ENCODE data around the gene CDH13.

Gene CDH13

GRCh38 chr16:82626791-82627261 is at the start of gene CDH13:
Gene CDH13, plus strand, starts transcription at chr16:82626969.
- Histone ChIP-seq H3K27me3 (ENCODE audit: control insufficient read depth in 1 of 2, insufficient read depth in 2 of 2, low read length in 2 of 2) (peaks cover 5 to 26% of the 10 kb centered on the region in 2 donors), H3K36me3 (ENCODE audit: insufficient read depth, low read length) (no peaks in the 10 kb centered on the region), H3K9me3 (ENCODE audit: low read length) (no peaks in the 10 kb centered on the region), H3K27ac (ENCODE audit: low read depth, low read length) (no peak within 1 kb of the TSS), H3K4me3 (ENCODE audit: low read depth in 1 of 2, low read length in 2 of 2) (peak within 1 kb of the TSS; percentile 48 to 62), H3K4me1 (ENCODE audit: insufficient read depth, low read length) (peaks cover 7% of the 10 kb centered on the region), H3K9ac (ENCODE audit: low read length) (no peak within 1 kb of the TSS)

- Histone ChIP-seq H3K9ac (ENCODE audit: low read length) (no peak overlapping the region), H3K4me3 (ENCODE audit: low read depth in 1 of 2, low read length in 2 of 2) (no peak overlapping the region), H3K36me3 (ENCODE audit: insufficient read depth, low read length) (no peaks in the 10 kb centered on the region), H3K9me3 (ENCODE audit: low read length) (no peaks in the 10 kb centered on the region), H3K4me1 (ENCODE audit: insufficient read depth, low read length) (no peaks in the 10 kb centered on the region), H3K27me3 (ENCODE audit: control insufficient read depth in 1 of 2, insufficient read depth in 2 of 2, low read length in 2 of 2) (no peaks in the 10 kb centered on the region), H3K27ac (ENCODE audit: low read depth, low read length) (no peak overlapping the region)
Observed at GRCh38 chr16:82580298-82580890, 46.4 kb upstream of the CDH13 start.

- H3K9ac ChIP-seq (ENCODE audit: low read length) = no peak overlapping the region
- H3K4me3 ChIP-seq (ENCODE audit: low read depth in 1 of 2, low read length in 2 of 2) = no peak overlapping the region
- no peaks in the 10 kb centered on the region for H3K4me1 ChIP-seq (ENCODE audit: insufficient read depth, low read length)
- H3K27ac ChIP-seq (ENCODE audit: low read depth, low read length) = no peak overlapping the region
- H3K27me3 ChIP-seq (ENCODE audit: control insufficient read depth in 1 of 2, insufficient read depth in 2 of 2, low read length in 2 of 2) = no peaks in the 10 kb centered on the region
- no peaks in the 10 kb centered on the region for H3K9me3 ChIP-seq (ENCODE audit: low read length)
- no peaks in the 10 kb centered on the region for H3K36me3 ChIP-seq (ENCODE audit: insufficient read depth, low read length)
Observed at GRCh38 chr16:82582975-82583374, 43.8 kb upstream of the CDH13 start.

DNA sequence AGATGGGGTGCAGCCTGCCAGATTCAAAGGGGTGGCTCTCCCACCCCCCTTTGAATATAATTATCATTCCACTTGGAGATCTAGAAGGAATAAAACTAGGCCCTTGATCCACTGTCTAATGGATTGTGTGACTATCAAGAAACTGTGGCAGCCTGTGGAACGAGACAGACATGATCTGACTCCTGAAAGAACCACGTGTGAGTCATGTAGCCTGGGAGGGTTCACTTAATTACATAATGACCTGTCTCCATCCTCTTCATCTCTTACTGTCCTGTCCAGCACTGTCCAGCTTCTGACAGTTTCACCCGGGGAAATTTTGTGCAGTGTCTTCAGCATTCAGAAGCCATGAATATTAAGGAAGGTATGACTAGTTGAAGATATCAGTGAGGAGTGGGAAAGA is 43.3 kb upstream of the CDH13 start:
- no peaks in the 10 kb centered on the region for H3K9me3 ChIP-seq (ENCODE audit: low read length)
- H3K4me1 ChIP-seq (ENCODE audit: insufficient read depth, low read length) = no peaks in the 10 kb centered on the region
- H3K4me3 ChIP-seq (ENCODE audit: low read depth in 1 of 2, low read length in 2 of 2) = no peak overlapping the region
- no peaks in the 10 kb centered on the region for H3K36me3 ChIP-seq (ENCODE audit: insufficient read depth, low read length)
- H3K9ac ChIP-seq (ENCODE audit: low read length) = no peak overlapping the region
- no peaks in the 10 kb centered on the region for H3K27me3 ChIP-seq (ENCODE audit: control insufficient read depth in 1 of 2, insufficient read depth in 2 of 2, low read length in 2 of 2)
- H3K27ac ChIP-seq (ENCODE audit: low read depth, low read length) = no peak overlapping the region

DNA sequence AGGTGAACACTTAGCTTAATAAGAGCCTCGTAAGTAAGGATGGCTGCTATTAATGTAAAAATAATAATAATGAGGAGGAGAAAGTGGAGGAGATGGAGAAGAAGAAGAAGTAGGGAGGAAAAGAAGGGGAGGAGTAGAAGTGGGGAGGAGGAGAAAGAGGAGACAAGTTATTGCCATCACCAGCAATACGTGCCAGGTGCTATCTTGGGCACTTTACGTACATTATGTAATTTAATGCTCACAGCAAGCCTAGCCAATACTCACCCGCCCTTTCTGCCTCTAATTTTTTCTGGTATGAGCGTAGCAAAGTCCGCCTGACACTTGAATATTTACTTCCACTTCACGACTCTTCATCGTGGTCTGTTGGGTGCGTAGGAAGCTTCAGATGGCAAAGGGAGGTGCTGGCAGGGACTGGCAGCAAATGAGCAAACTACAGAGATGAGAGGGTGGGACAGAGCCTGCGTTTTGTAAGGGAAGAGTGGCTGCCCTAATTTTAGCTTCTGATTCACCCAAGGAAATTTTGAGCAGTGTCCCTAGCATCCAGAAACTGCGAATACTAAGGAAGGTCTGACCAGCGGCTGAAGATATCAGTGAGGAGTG is 42.1 kb upstream of the CDH13 start:
- Histone ChIP-seq H3K9me3 (ENCODE audit: low read length) (no peaks in the 10 kb centered on the region), H3K27me3 (ENCODE audit: control insufficient read depth in 1 of 2, insufficient read depth in 2 of 2, low read length in 2 of 2) (no peaks in the 10 kb centered on the region), H3K27ac (ENCODE audit: low read depth, low read length) (no peak overlapping the region), H3K9ac (ENCODE audit: low read length) (no peak overlapping the region), H3K4me3 (ENCODE audit: low read depth in 1 of 2, low read length in 2 of 2) (no peak overlapping the region), H3K4me1 (ENCODE audit: insufficient read depth, low read length) (no peaks in the 10 kb centered on the region), H3K36me3 (ENCODE audit: insufficient read depth, low read length) (no peaks in the 10 kb centered on the region)

GRCh38 chr16:82585675-82586074 is 41.1 kb upstream of the CDH13 start:
- H3K27ac ChIP-seq (ENCODE audit: low read depth, low read length) = no peak overlapping the region
- no peaks in the 10 kb centered on the region for H3K9me3 ChIP-seq (ENCODE audit: low read length)
- no peaks in the 10 kb centered on the region for H3K27me3 ChIP-seq (ENCODE audit: control insufficient read depth in 1 of 2, insufficient read depth in 2 of 2, low read length in 2 of 2)
- no peaks in the 10 kb centered on the region for H3K4me1 ChIP-seq (ENCODE audit: insufficient read depth, low read length)
- no peak overlapping the region for H3K4me3 ChIP-seq (ENCODE audit: low read depth in 1 of 2, low read length in 2 of 2)
- H3K36me3 ChIP-seq (ENCODE audit: insufficient read depth, low read length) = no peaks in the 10 kb centered on the region
- H3K9ac ChIP-seq (ENCODE audit: low read length) = no peak overlapping the region

- H3K27ac ChIP-seq (ENCODE audit: low read depth, low read length) = no peak overlapping the region
- H3K9me3 ChIP-seq (ENCODE audit: low read length) = no peaks in the 10 kb centered on the region
- no peak overlapping the region for H3K9ac ChIP-seq (ENCODE audit: low read length)
- no peak overlapping the region for H3K4me3 ChIP-seq (ENCODE audit: low read depth in 1 of 2, low read length in 2 of 2)
- H3K27me3 ChIP-seq (ENCODE audit: control insufficient read depth in 1 of 2, insufficient read depth in 2 of 2, low read length in 2 of 2) = no peaks in the 10 kb centered on the region
- no peaks in the 10 kb centered on the region for H3K4me1 ChIP-seq (ENCODE audit: insufficient read depth, low read length)
- no peaks in the 10 kb centered on the region for H3K36me3 ChIP-seq (ENCODE audit: insufficient read depth, low read length)
Observed at GRCh38 chr16:82586130-82586529, 40.6 kb upstream of the CDH13 start.

DNA sequence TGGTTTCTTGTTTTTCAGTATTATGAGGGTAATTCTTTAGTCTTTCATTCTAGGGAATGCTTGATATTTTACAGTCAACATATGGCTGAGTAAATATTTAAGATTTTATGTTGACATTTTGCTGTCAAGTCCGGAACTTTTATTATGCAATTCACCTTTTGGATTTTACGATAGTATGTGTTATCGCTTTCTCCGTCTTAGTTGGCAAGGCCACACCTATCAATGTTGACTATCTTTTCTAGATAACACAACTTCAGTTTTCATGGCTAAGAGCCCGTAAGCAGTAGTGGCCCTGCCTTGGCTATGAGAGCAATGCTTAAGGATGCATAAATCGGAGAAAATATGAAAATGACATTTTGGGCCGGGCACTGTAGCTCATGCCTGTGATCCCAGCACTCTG is 39.5 kb upstream of the CDH13 start:
- Histone ChIP-seq H3K27ac (ENCODE audit: low read depth, low read length) (no peak overlapping the region), H3K27me3 (ENCODE audit: control insufficient read depth in 1 of 2, insufficient read depth in 2 of 2, low read length in 2 of 2) (no peaks in the 10 kb centered on the region), H3K9ac (ENCODE audit: low read length) (no peak overlapping the region), H3K4me1 (ENCODE audit: insufficient read depth, low read length) (no peaks in the 10 kb centered on the region), H3K4me3 (ENCODE audit: low read depth in 1 of 2, low read length in 2 of 2) (no peak overlapping the region), H3K9me3 (ENCODE audit: low read length) (no peaks in the 10 kb centered on the region), H3K36me3 (ENCODE audit: insufficient read depth, low read length) (no peaks in the 10 kb centered on the region)

- Histone ChIP-seq H3K9me3 (ENCODE audit: low read length) (no peaks in the 10 kb centered on the region), H3K4me1 (ENCODE audit: insufficient read depth, low read length) (no peaks in the 10 kb centered on the region), H3K27ac (ENCODE audit: low read depth, low read length) (no peak overlapping the region), H3K9ac (ENCODE audit: low read length) (no peak overlapping the region), H3K27me3 (ENCODE audit: control insufficient read depth in 1 of 2, insufficient read depth in 2 of 2, low read length in 2 of 2) (no peaks in the 10 kb centered on the region), H3K4me3 (ENCODE audit: low read depth in 1 of 2, low read length in 2 of 2) (no peak overlapping the region), H3K36me3 (ENCODE audit: insufficient read depth, low read length) (no peaks in the 10 kb centered on the region)
Observed at GRCh38 chr16:82589407-82589806, 37.4 kb upstream of the CDH13 start.

DNA sequence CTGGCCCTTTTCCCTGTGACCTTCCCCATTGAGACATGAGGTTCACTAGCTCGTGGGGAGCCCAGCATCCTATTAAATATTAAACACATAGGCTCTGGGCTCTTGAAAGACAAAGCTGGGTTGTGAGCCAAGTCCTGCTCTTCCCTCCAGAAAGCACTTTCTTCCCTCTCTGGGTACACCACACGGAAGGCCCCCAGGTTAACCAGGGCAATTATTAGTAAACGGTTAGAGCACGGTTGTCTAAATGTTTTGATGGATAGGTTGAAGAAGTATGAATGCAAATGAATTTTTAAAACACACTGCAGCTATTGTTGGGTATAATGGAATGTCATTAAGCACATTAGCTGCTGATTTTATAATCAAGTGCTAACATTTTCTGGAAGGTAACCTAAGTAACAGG is 32.7 kb upstream of the CDH13 start:
- no peaks in the 10 kb centered on the region for H3K9me3 ChIP-seq (ENCODE audit: low read length)
- no peak overlapping the region for H3K9ac ChIP-seq (ENCODE audit: low read length)
- H3K36me3 ChIP-seq (ENCODE audit: insufficient read depth, low read length) = no peaks in the 10 kb centered on the region
- H3K27me3 ChIP-seq (ENCODE audit: control insufficient read depth in 1 of 2, insufficient read depth in 2 of 2, low read length in 2 of 2) = no peaks in the 10 kb centered on the region
- no peak overlapping the region for H3K27ac ChIP-seq (ENCODE audit: low read depth, low read length)
- no peak overlapping the region for H3K4me3 ChIP-seq (ENCODE audit: low read depth in 1 of 2, low read length in 2 of 2)
- no peaks in the 10 kb centered on the region for H3K4me1 ChIP-seq (ENCODE audit: insufficient read depth, low read length)

DNA sequence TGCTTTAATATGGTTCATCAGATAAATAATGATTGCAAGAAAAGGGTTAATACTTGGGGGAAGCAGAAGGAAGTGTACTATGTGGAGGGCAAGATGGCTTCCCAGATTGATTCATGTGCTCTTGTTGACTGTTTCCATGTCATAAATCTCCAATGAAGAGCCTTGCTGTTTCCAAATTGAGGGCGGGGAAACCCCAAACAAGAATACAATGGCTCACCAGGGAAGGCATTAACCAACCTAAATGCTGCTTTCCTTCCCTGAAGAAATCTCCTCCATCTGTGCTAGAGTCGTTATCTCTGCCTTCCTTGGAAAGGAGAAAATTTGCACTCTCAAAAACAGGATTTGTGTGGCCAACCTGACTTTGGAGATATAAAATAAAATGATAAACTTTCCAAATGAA is 28.0 kb upstream of the CDH13 start:
- Histone ChIP-seq H3K36me3 (ENCODE audit: insufficient read depth, low read length) (no peaks in the 10 kb centered on the region), H3K4me1 (ENCODE audit: insufficient read depth, low read length) (no peaks in the 10 kb centered on the region), H3K27ac (ENCODE audit: low read depth, low read length) (no peak overlapping the region), H3K27me3 (ENCODE audit: control insufficient read depth in 1 of 2, insufficient read depth in 2 of 2, low read length in 2 of 2) (no peaks in the 10 kb centered on the region), H3K9me3 (ENCODE audit: low read length) (no peaks in the 10 kb centered on the region), H3K9ac (ENCODE audit: low read length) (no peak overlapping the region), H3K4me3 (ENCODE audit: low read depth in 1 of 2, low read length in 2 of 2) (no peak overlapping the region)

DNA sequence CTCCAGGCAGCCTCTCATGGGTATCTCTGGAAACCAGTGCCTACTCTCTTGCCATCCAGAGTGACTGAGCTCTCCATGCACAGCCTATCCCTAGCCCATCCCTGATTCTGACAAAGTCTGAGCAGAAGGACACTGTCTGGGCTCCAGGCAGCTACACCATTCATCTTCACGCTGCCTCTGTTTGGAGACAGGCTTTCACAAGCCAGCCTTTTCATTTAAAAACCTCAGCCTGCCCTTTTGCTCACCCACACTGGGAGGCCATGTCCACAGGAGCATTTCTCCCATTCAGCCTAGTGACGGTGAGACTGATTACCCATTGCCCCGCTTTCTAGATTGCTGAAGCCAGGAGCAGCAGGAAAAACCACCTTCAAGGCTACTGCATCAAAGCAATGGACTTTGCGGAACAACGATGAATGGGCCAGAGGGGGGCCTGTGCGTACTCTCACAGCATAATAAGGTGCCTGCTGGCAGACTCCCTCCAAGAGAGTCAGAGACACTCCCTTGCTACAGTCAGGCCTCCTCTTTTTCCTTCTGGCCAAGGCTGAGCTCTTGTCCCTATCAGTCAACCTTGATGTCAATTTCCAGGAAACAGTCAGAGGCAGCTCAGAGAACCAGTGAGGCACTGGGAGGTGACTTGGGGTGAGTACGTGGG is 24.7 kb upstream of the CDH13 start:
- no peaks in the 10 kb centered on the region for H3K9me3 ChIP-seq (ENCODE audit: low read length)
- H3K9ac ChIP-seq (ENCODE audit: low read length) = no peak overlapping the region
- no peak overlapping the region for H3K4me3 ChIP-seq (ENCODE audit: low read depth in 1 of 2, low read length in 2 of 2)
- H3K27me3 ChIP-seq (ENCODE audit: control insufficient read depth in 1 of 2, insufficient read depth in 2 of 2, low read length in 2 of 2) = no peaks in the 10 kb centered on the region
- no peaks in the 10 kb centered on the region for H3K36me3 ChIP-seq (ENCODE audit: insufficient read depth, low read length)
- no peaks in the 10 kb centered on the region for H3K4me1 ChIP-seq (ENCODE audit: insufficient read depth, low read length)
- H3K27ac ChIP-seq (ENCODE audit: low read depth, low read length) = no peak overlapping the region

Data from muscle layer of colon (tissue), 2 donors.